GM19240 (cell line): ENCODE measurements around the gene SH3PXD2B.

ENCODE experiments used
- DNase-seq: peaks from one replicate; pipeline ENCODE4 v3.0.0; 2011; ENCODE audit warnings: low spot score; ENCODE audit not compliant: insufficient read length

SH3PXD2B gene

GRCh38 chr5:172454358-172455086 is at the start of gene SH3PXD2B:
TSS of gene SH3PXD2B (minus strand) at chr5:172454525. CDS start at chr5:172454352, 173 bp downstream.
- DNase-seq: no peak

GRCh38 chr5:172502969-172503368 is 48.6 kb upstream of the SH3PXD2B start:
- no peak for DNase-seq

GRCh38 chr5:172502410-172502809 is 48.1 kb upstream of the SH3PXD2B start:
- no peak for DNase-seq

DNA sequence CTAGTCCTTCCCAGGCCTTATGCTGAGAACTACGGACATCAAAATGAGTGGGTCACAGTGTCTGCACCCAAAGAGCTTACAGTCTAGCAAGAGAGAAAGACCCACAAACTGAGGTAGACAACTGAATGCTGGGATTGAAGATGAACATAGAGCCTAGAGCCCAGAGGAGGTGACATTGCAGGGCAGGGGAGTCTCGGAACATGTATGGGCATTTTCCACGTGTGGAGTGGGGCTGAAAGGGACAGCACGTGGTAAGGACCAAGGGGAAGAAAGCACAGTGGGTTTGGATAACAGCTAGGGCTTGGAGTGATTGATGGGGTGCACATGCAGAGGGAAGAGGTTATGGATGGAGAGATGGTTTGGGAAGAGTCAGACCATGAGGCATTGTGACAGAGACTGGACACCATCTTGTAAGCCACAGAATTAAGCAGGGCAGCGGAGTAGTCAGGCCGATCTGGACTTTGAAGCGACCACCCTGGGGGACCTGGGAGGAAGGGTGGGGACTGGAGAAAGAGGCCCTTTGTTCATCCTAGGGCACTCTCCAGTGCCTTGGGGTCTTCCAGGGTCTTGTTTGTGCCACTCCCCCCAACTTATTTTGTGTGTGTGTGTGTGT is 47.5 kb upstream of the SH3PXD2B start:
- no peak for DNase-seq

DNA sequence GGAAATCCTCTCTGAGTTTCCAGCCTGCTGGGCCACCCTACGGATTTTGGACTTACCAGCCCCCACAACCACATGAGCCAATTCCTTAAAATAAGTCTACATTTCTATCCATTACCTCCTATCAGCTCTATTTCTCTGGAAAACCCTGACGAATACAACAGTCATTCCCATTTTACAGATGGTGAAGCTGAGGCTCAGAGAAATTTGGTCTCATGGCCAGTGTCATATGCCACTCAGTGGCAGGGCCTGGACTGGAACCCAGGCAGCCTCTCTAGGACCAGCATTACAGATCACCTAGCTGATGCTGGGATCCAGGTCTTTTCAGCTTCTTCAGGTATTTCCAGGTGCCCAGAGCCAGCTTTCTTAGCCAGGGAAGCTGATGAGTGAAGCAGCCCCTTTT is 45.0 kb upstream of the SH3PXD2B start:
- DNase-seq: no peak

- no peak for DNase-seq
Observed at GRCh38 chr5:172498431-172499129, 44.3 kb upstream of the SH3PXD2B start.

- no peak for DNase-seq
Observed at GRCh38 chr5:172497591-172498255, 43.4 kb upstream of the SH3PXD2B start.

DNA sequence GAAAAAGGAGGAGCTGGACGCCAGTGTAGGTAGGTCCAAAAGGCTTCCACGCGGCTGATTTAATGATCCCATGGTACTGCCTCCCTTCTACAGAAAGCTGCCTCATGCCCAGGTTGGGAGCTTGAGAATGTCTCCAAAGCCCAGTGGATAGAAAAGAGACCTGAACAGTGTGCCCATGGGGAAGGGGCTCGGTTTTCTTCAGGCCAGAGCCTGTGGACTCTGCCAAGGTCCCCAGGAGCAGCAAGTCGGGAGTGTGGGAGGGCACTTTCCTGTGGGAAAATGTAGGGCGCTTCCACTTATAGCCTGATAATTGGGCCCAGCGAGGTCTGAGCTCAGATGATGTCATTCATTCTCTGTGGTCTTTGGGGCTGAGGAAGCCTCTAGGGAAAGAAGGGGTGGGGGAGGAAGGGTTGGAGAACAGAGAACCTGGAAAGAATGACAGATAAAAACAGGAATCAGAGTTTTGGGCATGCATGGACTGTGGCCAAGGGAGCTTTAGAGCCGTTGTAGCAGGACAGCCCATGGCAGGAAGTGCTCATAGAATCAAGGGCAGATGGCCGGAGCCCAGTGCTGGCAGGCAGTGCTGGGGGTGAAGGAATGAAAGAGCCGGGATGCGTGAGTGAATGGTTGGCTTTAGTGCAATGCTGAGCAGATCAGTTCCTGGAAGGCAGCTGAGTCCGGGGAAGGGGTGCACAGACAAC is 42.5 kb upstream of the SH3PXD2B start:
- DNase-seq: no peak

GRCh38 chr5:172494630-172495505 is 40.5 kb upstream of the SH3PXD2B start:
- DNase-seq: no peak

DNA sequence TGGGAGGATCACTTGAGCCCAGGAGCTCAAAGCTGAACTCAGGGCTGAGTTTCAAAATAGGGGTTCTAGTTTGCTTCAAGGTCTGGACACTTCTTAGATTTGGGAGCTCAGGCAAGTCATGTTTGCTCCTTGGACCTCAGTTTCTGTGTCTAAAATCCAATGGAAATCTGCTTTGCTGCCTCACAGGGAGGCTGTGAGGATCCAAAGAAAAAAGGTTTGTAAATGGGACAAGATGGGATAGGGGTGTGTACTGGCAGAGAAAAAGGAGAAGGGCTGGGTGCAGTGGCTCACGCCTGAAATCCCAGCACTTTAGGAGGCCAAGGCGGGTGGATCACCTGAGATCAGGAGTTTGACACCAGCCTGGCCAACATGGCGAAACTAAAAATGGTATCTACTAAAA is 39.6 kb upstream of the SH3PXD2B start:
- DNase-seq: no peak

GRCh38 chr5:172493461-172493860 is 39.1 kb upstream of the SH3PXD2B start:
- DNase-seq: no peak

DNA sequence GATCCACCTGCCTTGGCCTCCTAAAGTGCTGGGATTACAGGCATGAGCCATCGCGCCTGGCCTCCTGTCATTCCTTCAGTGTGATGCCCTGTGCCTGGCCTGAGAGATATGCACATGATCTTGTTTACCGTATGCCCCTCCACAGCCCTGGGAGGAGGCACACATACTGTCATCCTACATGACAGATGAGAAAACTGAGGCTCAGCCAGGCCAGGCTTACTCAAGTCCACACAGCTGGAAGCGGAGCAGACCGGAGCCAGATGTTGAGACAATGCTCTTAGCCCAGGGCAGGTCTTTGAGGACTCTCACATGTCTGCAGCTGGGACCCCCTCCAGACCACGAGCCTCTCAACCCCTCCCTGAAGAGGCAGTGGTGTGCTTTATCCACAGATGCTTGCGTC is 38.7 kb upstream of the SH3PXD2B start:
- no peak for DNase-seq

GRCh38 chr5:172492097-172492840 is 37.9 kb upstream of the SH3PXD2B start:
- DNase-seq: no peak

DNA sequence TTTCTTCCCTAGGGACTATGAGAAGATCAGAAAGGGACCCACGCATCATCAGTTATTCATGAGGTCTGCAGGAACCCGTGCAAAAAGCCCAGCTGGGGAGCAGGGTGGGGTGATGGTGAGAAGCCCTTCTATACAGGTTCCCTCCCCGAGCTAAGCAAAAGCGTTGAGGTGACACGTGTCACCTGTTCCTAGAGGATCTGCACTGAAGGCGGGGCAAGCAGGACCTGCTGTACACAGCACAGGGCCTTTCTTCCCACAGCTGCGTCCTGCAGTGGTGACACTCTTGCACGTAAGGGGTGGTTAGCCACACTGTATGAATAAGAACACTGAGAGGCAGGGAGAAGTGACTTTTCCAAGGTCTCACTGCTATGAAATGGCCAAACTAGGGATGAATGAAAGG is 37.2 kb upstream of the SH3PXD2B start:
- DNase-seq: no peak

- DNase-seq: no peak
Observed at GRCh38 chr5:172490514-172491461, 36.5 kb upstream of the SH3PXD2B start.

- DNase-seq: no peak
Observed at GRCh38 chr5:172488221-172488620, 33.9 kb upstream of the SH3PXD2B start.

- DNase-seq: no peak
Observed at GRCh38 chr5:172487671-172488070, 33.3 kb upstream of the SH3PXD2B start.

DNA sequence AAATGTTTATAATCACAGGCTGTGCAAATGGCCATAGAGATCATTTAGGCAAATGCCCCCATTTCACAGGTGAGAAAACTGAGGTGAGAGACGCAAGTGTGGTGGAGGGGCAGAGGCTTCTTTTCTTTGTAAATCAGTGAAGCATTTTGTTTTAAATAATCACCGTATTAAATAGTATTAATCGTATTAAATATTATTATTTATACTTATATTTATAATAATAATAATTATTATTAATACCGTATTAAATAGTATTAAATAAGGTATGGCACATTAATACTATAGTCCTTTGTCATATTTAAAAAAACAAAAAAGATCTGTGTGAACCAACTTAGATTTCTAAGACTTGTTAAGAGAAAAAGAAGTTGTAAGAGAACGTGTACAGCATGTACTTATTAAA is 32.6 kb upstream of the SH3PXD2B start:
- DNase-seq: no peak

DNA sequence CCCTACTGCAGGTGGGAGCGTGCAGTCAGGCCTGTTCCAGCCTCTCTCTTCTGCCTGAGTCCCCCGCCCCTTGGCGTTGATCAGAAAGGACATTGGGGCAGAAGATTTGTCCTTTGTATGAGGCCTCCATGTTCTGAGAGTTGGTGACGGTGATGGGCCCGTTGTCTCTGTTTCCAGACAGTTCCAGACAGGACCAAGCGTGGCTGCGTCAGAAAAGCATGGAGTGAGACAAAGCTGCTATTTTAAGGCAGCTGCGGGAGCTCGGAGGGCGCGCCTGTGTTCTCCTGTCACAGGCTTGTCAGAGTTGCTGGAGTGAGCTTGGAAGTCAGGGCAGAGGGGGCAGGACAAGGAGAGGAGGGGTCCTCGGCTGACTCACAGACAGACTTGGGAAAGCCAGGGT is 32.1 kb upstream of the SH3PXD2B start:
- DNase-seq: no peak
